Measurements from ENCODE around the gene PRDM13. TPM values are rescaled to one million over a fixed set of nuclear protein-coding genes. Genes with fewer than 3 reads are reported as not detected.
"Not testable (repeated sequence)": the region's sequence is repeated elsewhere in the genome, so short reads cannot be mapped to it uniquely, and the experiment has no call there.

PRDM13 gene
- polyA plus RNA-seq, 2 of the 4 experiments (the other 2 are of a cell fraction), result 0.41 to 0.74 TPM

- ATAC-seq (no peak), FAIRE-seq (no peak), DNase-seq (ENCODE audit: low read depth in 1 of 2, low spot score in 1 of 2) (no peak)
- H3K27ac ChIP-seq, result no peak overlapping the region
- no peaks in the 10 kb centered on the region for H3K4me1 ChIP-seq
- WGBS (ENCODE audit: missing lambda C conversion rate), result 47% methylated on average over 6 of the region's 6 CpGs
- CTCF ChIA-PET, result interaction anchor here (1.4 kb wide), 1 partner anchor 12 kb away, joined by 4 read pairs; no protein-coding TSS in a partner anchor
- H3K4me3 ChIP-seq, result no peak overlapping the region
- no peaks in the 10 kb centered on the region for H3K9me3 ChIP-seq
- H3K4me2 ChIP-seq, result no peak overlapping the region
- POLR2A ChIA-PET, result no interaction called here
- TF ChIP-seq HMGXB4 (CRISPR knock-in tag; IDR thresholded peaks at IDR 0.05; ENCODE audit: borderline replicate concordance), result no peak
- TF ChIP-seq BHLHE40 (IDR thresholded peaks at IDR 0.05; ENCODE audit: low read depth, low read length), result no peak
- TF ChIP-seq FOSL2 (IDR thresholded peaks at IDR 0.05), result no peak
- no peak for TF ChIP-seq FOSL2 (CRISPR knock-in tag; IDR thresholded peaks at IDR 0.05)
- TF ChIP-seq NFE2L2 (conservative IDR thresholded peaks at IDR 0.05; ENCODE audit: low read length), result no peak
- TF ChIP-seq CHD2 (IDR thresholded peaks at IDR 0.05; ENCODE audit: low read length, partially characterized antibody), result no peak
- TF ChIP-seq ZC3H11A (IDR thresholded peaks at IDR 0.05), result no peak
- TF ChIP-seq GATA3 (IDR thresholded peaks at IDR 0.05; ENCODE audit: borderline replicate concordance), result no peak
Measured at GRCh38 chr6:99591673-99592364, 14.8 kb upstream of the PRDM13 start.

- Histone ChIP-seq H3K4me3 (no peak overlapping the region), H3K27ac (no peak overlapping the region), H3K9me3 (no peaks in the 10 kb centered on the region), H3K4me2 (no peak overlapping the region), H3K4me1 (no peaks in the 10 kb centered on the region)
- 0% methylated on average over 1 of the region's 1 CpG for WGBS (ENCODE audit: missing lambda C conversion rate)
- no peak for ATAC-seq
- ChIA-PET POLR2A (no interaction called here), CTCF (interaction anchor here (0.9 kb wide), 1 partner anchor 10 kb away, joined by 3 read pairs; no protein-coding TSS in a partner anchor)
- no peak for DNase-seq (ENCODE audit: low read depth in 1 of 2, low spot score in 1 of 2)
- TF ChIP-seq HEYL (CRISPR knock-in tag; IDR thresholded peaks at IDR 0.05), result no peak
- TF ChIP-seq CEBPB (IDR thresholded peaks at IDR 0.05), result no peak
- TF ChIP-seq HOXB13 (CRISPR knock-in tag; IDR thresholded peaks at IDR 0.05; ENCODE audit: low read depth), result no peak
- no peak for TF ChIP-seq ZFP36 (IDR thresholded peaks at IDR 0.05; ENCODE audit: borderline replicate concordance, partially characterized antibody)
- TF ChIP-seq ZC3H11A (IDR thresholded peaks at IDR 0.05), result no peak
- no peak for TF ChIP-seq BCL3 (IDR thresholded peaks at IDR 0.05)
- no peak for TF ChIP-seq HDAC2 (IDR thresholded peaks at IDR 0.05)
- no peak for TF ChIP-seq JUN (IDR thresholded peaks at IDR 0.05)
- TF ChIP-seq POLR2AphosphoS2 (conservative IDR thresholded peaks at IDR 0.05; ENCODE audit: low read length), result no peak
- TF ChIP-seq NPAS2 (CRISPR knock-in tag; IDR thresholded peaks at IDR 0.05; ENCODE audit: borderline replicate concordance), result no peak
- no peak for TF ChIP-seq MAZ (IDR thresholded peaks at IDR 0.05; ENCODE audit: borderline replicate concordance, low read depth, low read length)
- TF ChIP-seq EHMT2 (IDR thresholded peaks at IDR 0.05; ENCODE audit: low read depth), result no peak
- no peak for TF ChIP-seq RAD21 (conservative IDR thresholded peaks at IDR 0.05 in 1 of 2, IDR thresholded peaks at IDR 0.05 in 1 of 2)
- no peak for FAIRE-seq
Measured at GRCh38 chr6:99592900-99593299, 13.7 kb upstream of the PRDM13 start.

- WGBS (ENCODE audit: missing lambda C conversion rate), result 38% methylated on average over 8 of the region's 8 CpGs
- CTCF ChIA-PET; FAIRE-seq; H3K9me3 ChIP-seq; H3K4me2 ChIP-seq; ATAC-seq; H3K4me1 ChIP-seq; H3K27ac ChIP-seq; H3K4me3 ChIP-seq; POLR2A ChIA-PET; DNase-seq (ENCODE audit: low read depth in 1 of 2, low spot score in 1 of 2): not testable (repeated sequence)
Measured at GRCh38 chr6:99594696-99595095, 11.9 kb upstream of the PRDM13 start.

Measured in A549 (cell line).